Upper lobe of left lung (tissue), 4 donors: ENCODE measurements around the gene PRKCZ.

ENCODE experiments used
- CTCF ChIP-seq, 6 experiments: fragments of 450-650 bp in 4 of 6; fragments of 200-600 bp in 2 of 6; sonication (generic) in 2 of 6; IDR thresholded peaks; one replicate each; pipeline ENCODE4 v1.5.1; 2016 to 2019; ENCODE audit warnings: antibody characterized with exemption in 6 of 6
- EP300 ChIP-seq, 4 donors: sonication (generic); formaldehyde crosslinking; IDR thresholded peaks; one replicate each; pipeline ENCODE4 v1.5.1; 2017; ENCODE audit warnings: antibody characterized with exemption in 4 of 4, control low read depth in 2 of 4
- POLR2A ChIP-seq, 4 donors: fragments of 450-650 bp; IDR thresholded peaks; one replicate each; pipeline ENCODE4 v1.5.1; 2016 to 2017; ENCODE audit warnings: antibody characterized with exemption in 4 of 4, mild to moderate bottlenecking in 2 of 4
- POLR2AphosphoS5 ChIP-seq, 2 donors: sonication (generic); formaldehyde crosslinking; IDR thresholded peaks; one replicate each; pipeline ENCODE4 v1.5.1; 2017; ENCODE audit warnings: antibody characterized with exemption in 2 of 2

- TF ChIP-seq CTCF (IDR thresholded peaks at IDR 0.05) (no peak), POLR2AphosphoS5 (IDR thresholded peaks at IDR 0.05) (no peak), POLR2A (IDR thresholded peaks at IDR 0.05) (no peak), EP300 (IDR thresholded peaks at IDR 0.05) (no peak)
Observed at GRCh38 chr1:2166254-2166653, 116.0 kb downstream of the PRKCZ start.
